WTC11 (cell line): ENCODE measurements around the gene GLA. TPM values are rescaled to one million over a fixed set of nuclear protein-coding genes. Genes with fewer than 3 reads are reported as not detected.

ENCODE experiments used
- ATAC-seq: fragments of 200-7000 bp; cut with Tn5 transposase; 2 replicates; pipeline ENCODE4 v1.10.0; 2021; ENCODE audit warnings: mild to moderate bottlenecking, moderate library complexity
- CTCF ChIA-PET: fragments of 300-600 bp; sonication (Branson Sonifier 250); formaldehyde crosslinking; loops from one replicate; lab custom pipeline; 2021; ENCODE audit warnings: antibody characterized with exemption; lab: Charles Lee
- POLR2A ChIA-PET: fragments of 350-600 bp; sonication (Branson Sonifier 250); formaldehyde crosslinking; loops from one replicate; lab custom pipeline; 2021; ENCODE audit warnings: antibody characterized with exemption; lab: Charles Lee
- DNase-seq: peaks from one replicate; pipeline ENCODE4 v3.0.0; 2021; ENCODE audit warnings: low spot score
- H3K27ac Mint-ChIP-seq: 2 replicates; pipeline ENCODE4 v1.8.0; 2021; ENCODE audit warnings: mixed read lengths
- H3K27me3 Mint-ChIP-seq: 2 replicates; pipeline ENCODE4 v1.8.0; 2021; ENCODE audit warnings: low read depth, mild to moderate bottlenecking, moderate library complexity, mixed read lengths
- H3K36me3 Mint-ChIP-seq: 2 replicates; pipeline ENCODE4 v1.8.0; 2021; ENCODE audit warnings: mixed read lengths
- H3K4me1 Mint-ChIP-seq: 2 replicates; pipeline ENCODE4 v1.8.0; 2022; ENCODE audit warnings: mixed read lengths
- H3K4me3 Mint-ChIP-seq: 2 replicates; pipeline ENCODE4 v1.8.0; 2021; ENCODE audit warnings: mild to moderate bottlenecking, moderate library complexity, mixed read lengths
- H3K9me3 Mint-ChIP-seq: 2 replicates; pipeline ENCODE4 v1.8.0; 2021; ENCODE audit warnings: mixed read lengths
- AR ChIP-seq: fragments of 250-450 bp; sonication (Bioruptor Pico); IDR thresholded peaks from 2 replicates; pipeline ENCODE4 v1.9.0; 2021; ENCODE audit warnings: mild to moderate bottlenecking
- ATF2 ChIP-seq: sonication (generic); formaldehyde crosslinking; IDR thresholded peaks from 2 replicates; pipeline ENCODE4 v1.8.1; 2022; ENCODE audit warnings: low read depth, missing genetic modification reagents, borderline replicate concordance
- ATF3 ChIP-seq: sonication (generic); formaldehyde crosslinking; conservative IDR thresholded peaks from 2 replicates; pipeline ENCODE4 v1.8.1; 2022; ENCODE audit warnings: mild to moderate bottlenecking, missing genetic modification reagents
- CBFB ChIP-seq: sonication (generic); formaldehyde crosslinking; IDR thresholded peaks from 2 replicates; pipeline ENCODE4 v1.8.1; 2022; ENCODE audit warnings: mild to moderate bottlenecking, low read depth, missing genetic modification reagents
- CDX4 ChIP-seq: fragments of 250-450 bp; sonication (Bioruptor Pico); IDR thresholded peaks from 2 replicates; pipeline ENCODE4 v1.9.0; 2021; ENCODE audit warnings: moderate library complexity, mild to moderate bottlenecking, inconsistent platforms, borderline replicate concordance
- CREB1 ChIP-seq: sonication (generic); formaldehyde crosslinking; IDR thresholded peaks from 2 replicates; pipeline ENCODE4 v1.8.0; 2023; ENCODE audit warnings: mild to moderate bottlenecking, missing genetic modification reagents
- ERG ChIP-seq: fragments of 250-450 bp; sonication (Bioruptor Pico); IDR thresholded peaks from 2 replicates; pipeline ENCODE4 v1.8.0; 2021; ENCODE audit warnings: mild to moderate bottlenecking
- ETV6 ChIP-seq: sonication (generic); formaldehyde crosslinking; IDR thresholded peaks from 2 replicates; pipeline ENCODE4 v1.8.1; 2022; ENCODE audit warnings: mild to moderate bottlenecking, missing genetic modification reagents
- GRHL2 ChIP-seq: fragments of 250-450 bp; sonication (Bioruptor Pico); IDR thresholded peaks from 2 replicates; pipeline ENCODE4 v1.8.0; 2022; ENCODE audit warnings: mild to moderate bottlenecking, moderate library complexity; ENCODE audit not compliant: insufficient replicate concordance, severe bottlenecking
- GTF2I ChIP-seq: fragments of 250-450 bp; sonication (Bioruptor Pico); conservative IDR thresholded peaks from 2 replicates; pipeline ENCODE4 v1.4.0; 2021; ENCODE audit warnings: mild to moderate bottlenecking
- JUN ChIP-seq: sonication (generic); formaldehyde crosslinking; IDR thresholded peaks from 2 replicates; pipeline ENCODE4 v1.8.0; 2023; ENCODE audit warnings: mild to moderate bottlenecking, missing genetic modification reagents
- OVOL2 ChIP-seq: fragments of 250-450 bp; sonication (Bioruptor Pico); IDR thresholded peaks from 2 replicates; pipeline ENCODE4 v1.9.0; 2021; ENCODE audit warnings: mild to moderate bottlenecking, borderline replicate concordance
- PREB ChIP-seq: sonication (generic); formaldehyde crosslinking; IDR thresholded peaks from 2 replicates; pipeline ENCODE4 v1.8.1; 2022; ENCODE audit warnings: mild to moderate bottlenecking, missing genetic modification reagents, moderate library complexity, borderline replicate concordance
- PRRX2 ChIP-seq: fragments of 250-450 bp; sonication (Bioruptor Pico); IDR thresholded peaks from 2 replicates; pipeline ENCODE4 v1.8.0; 2021; ENCODE audit warnings: mild to moderate bottlenecking
- RELA ChIP-seq: sonication (generic); formaldehyde crosslinking; IDR thresholded peaks from 2 replicates; pipeline ENCODE4 v1.8.1; 2022; ENCODE audit warnings: missing genetic modification reagents, mild to moderate bottlenecking, borderline replicate concordance
- STAT6 ChIP-seq: sonication (generic); formaldehyde crosslinking; conservative IDR thresholded peaks from 2 replicates; pipeline ENCODE4 v1.8.1; 2023; ENCODE audit warnings: mild to moderate bottlenecking, low read depth, missing genetic modification reagents, moderate library complexity
- ZBTB43 ChIP-seq: sonication (generic); formaldehyde crosslinking; IDR thresholded peaks from 2 replicates; pipeline ENCODE4 v1.8.1; 2023; ENCODE audit warnings: mild to moderate bottlenecking, missing genetic modification reagents
- ZNF232 ChIP-seq: sonication (generic); formaldehyde crosslinking; IDR thresholded peaks from 2 replicates; pipeline ENCODE4 v1.8.0; 2022; ENCODE audit warnings: mild to moderate bottlenecking, missing genetic modification reagents
- ZNF671 ChIP-seq: fragments of 250-450 bp; sonication (Bioruptor Pico); IDR thresholded peaks from 2 replicates; pipeline ENCODE4 v1.8.0; 2021; ENCODE audit warnings: mild to moderate bottlenecking
- total RNA-seq: library from RNA; stranded (reverse); gene quantifications from 3 replicates; pipeline ENCODE4 v1.2.3, GENCODE V29; 2021

GLA gene
- total RNA-seq, 1 experiment from 2014 or later = 44.9 TPM

- TF ChIP-seq JUN (CRISPR knock-in tag) (no peak), STAT6 (CRISPR knock-in tag) (no peak), ERG (CRISPR knock-in tag) (no peak), AR (CRISPR knock-in tag) (no peak), ETV6 (CRISPR knock-in tag) (no peak), CDX4 (CRISPR knock-in tag) (no peak), ZBTB43 (CRISPR knock-in tag) (no peak), ATF3 (no peak), PRRX2 (CRISPR knock-in tag) (no peak), GTF2I (CRISPR knock-in tag) (no peak), PREB (no peak), ZNF671 (CRISPR knock-in tag) (no peak), ZNF232 (no peak)
- H3K4me1 Mint-ChIP-seq = no peaks in the 10 kb centered on the region
- H3K4me3 Mint-ChIP-seq = no peak overlapping the region
- no peak overlapping the region for H3K27ac Mint-ChIP-seq
- no peaks in the 10 kb centered on the region for H3K9me3 Mint-ChIP-seq
- no peak for ATAC-seq
- DNase-seq = no peak
- no peaks in the 10 kb centered on the region for H3K36me3 Mint-ChIP-seq
- no peaks in the 10 kb centered on the region for H3K27me3 Mint-ChIP-seq
- ChIA-PET POLR2A (no interaction called here), CTCF (no interaction called here)
Measured at GRCh38 chrX:101362757-101363156, 45.0 kb downstream of the GLA start.

- no peaks in the 10 kb centered on the region for H3K27me3 Mint-ChIP-seq
- no peak overlapping the region for H3K4me3 Mint-ChIP-seq
- H3K36me3 Mint-ChIP-seq = no peaks in the 10 kb centered on the region
- no peak overlapping the region for H3K27ac Mint-ChIP-seq
- H3K4me1 Mint-ChIP-seq = no peaks in the 10 kb centered on the region
- ChIA-PET POLR2A (no interaction called here), CTCF (no interaction called here)
- H3K9me3 Mint-ChIP-seq = no peaks in the 10 kb centered on the region
- DNase-seq (no peak), ATAC-seq (no peak)
- no peak for TF ChIP-seq ATF2 (CRISPR knock-in tag)
- TF ChIP-seq ERG (CRISPR knock-in tag) = no peak
- TF ChIP-seq CREB1 = no peak
- no peak for TF ChIP-seq GRHL2 (CRISPR knock-in tag)
- TF ChIP-seq CBFB (CRISPR knock-in tag) = no peak
- TF ChIP-seq STAT6 (CRISPR knock-in tag) = no peak
- TF ChIP-seq OVOL2 (CRISPR knock-in tag) = no peak
- no peak for TF ChIP-seq RELA (CRISPR knock-in tag)
Measured at GRCh38 chrX:101362116-101362515, 45.6 kb downstream of the GLA start.
